Tibial artery (tissue), 4 donors: ENCODE data around the gene TLE2.
"Not testable (repeated sequence)": the region's sequence is repeated elsewhere in the genome, so short reads cannot be mapped to it uniquely, and the experiment has no call there.

Experiments used
- DNase-seq, 2 donors: peaks; one replicate each; pipeline ENCODE4 v3.0.0-alpha.2; 2019
- H3K27ac ChIP-seq, 2 donors: fragments of 200-600 bp; sonication (generic) in 1 of 2; 1 replicate in 1 of 2; 2 replicates in 1 of 2; pipeline ENCODE4 v1.5.1; 2018 to 2019; ENCODE audit warnings: mild to moderate bottlenecking in 1 of 2
- H3K27me3 ChIP-seq, 2 donors: fragments of 200-600 bp; sonication (generic) in 1 of 2; one replicate each; pipeline versions ENCODE4 v1.5.1 to v1.6.0; 2016 to 2019
- H3K36me3 ChIP-seq, 3 donors: fragments of 200-600 bp; sonication (generic) in 2 of 3; one replicate each; pipeline ENCODE4 v1.5.1; 2016 to 2019; ENCODE audit warnings: mild to moderate bottlenecking in 2 of 3
- H3K4me1 ChIP-seq, 4 donors: fragments of 200-600 bp; sonication (generic) in 2 of 4; 1 replicate in 3 of 4; 2 replicates in 1 of 4; pipeline ENCODE4 v1.5.1; 2016 to 2019
- H3K4me3 ChIP-seq, 2 donors: fragments of 200-600 bp; sonication (generic) in 1 of 2; 1 replicate in 1 of 2; 2 replicates in 1 of 2; pipeline ENCODE4 v1.5.1; 2018 to 2019; ENCODE audit warnings: mild to moderate bottlenecking in 2 of 2
- H3K9me3 ChIP-seq, 3 donors: fragments of 200-600 bp; sonication (generic) in 1 of 3; one replicate each; pipeline ENCODE4 v1.5.1; 2016 to 2019
- CTCF ChIP-seq, 2 experiments: fragments of 200-600 bp in 1 of 2; fragments of 450-650 bp in 1 of 2; IDR thresholded peaks; one replicate each; pipeline ENCODE4 v1.5.1; 2017 to 2019; ENCODE audit warnings: antibody characterized with exemption in 2 of 2, mild to moderate bottlenecking in 1 of 2, moderate library complexity in 1 of 2
- intact Hi-C: fragments of 100-400 bp; cut with DNase I; formaldehyde crosslinking; loops from one replicate; pipeline ENCODE4 v1.15.0; 2023; ENCODE audit warnings: low total_unique reads

TLE2 gene

GRCh38 chr19:3015126-3016057 lies 13.7 kb downstream of the TLE2 start:
- H3K36me3 ChIP-seq = peaks cover 0 to 51% (median 4%) of the 10 kb centered on the region in 3 donors
- no peak overlapping the region for H3K27ac ChIP-seq
- DNase-seq = no peak
- peaks cover 0 to 18% of the 10 kb centered on the region in 2 donors for H3K27me3 ChIP-seq
- H3K4me3 ChIP-seq = no peak overlapping the region
- intact Hi-C loops = no loop called here
- TF ChIP-seq CTCF (IDR thresholded peaks at IDR 0.05) = no peak
- no peaks in the 10 kb centered on the region for H3K9me3 ChIP-seq
- H3K4me1 ChIP-seq = no peaks in the 10 kb centered on the region

- Histone ChIP-seq H3K27me3 (peaks cover 0 to 10% of the 10 kb centered on the region in 2 donors), H3K36me3 (peaks cover 0 to 52% (median 2%) of the 10 kb centered on the region in 3 donors), H3K4me1 (no peaks in the 10 kb centered on the region), H3K4me3 (no peak overlapping the region), H3K9me3 (no peaks in the 10 kb centered on the region), H3K27ac (no peak overlapping the region)
- no peak for DNase-seq
- intact Hi-C loops = no loop called here
- no peak for TF ChIP-seq CTCF (IDR thresholded peaks at IDR 0.05)
These were observed 14.9 kb downstream of the TLE2 start for GRCh38 chr19:3014135-3014534.

- no peak overlapping the region for H3K27ac ChIP-seq
- DNase-seq = no peak
- TF ChIP-seq CTCF (IDR thresholded peaks at IDR 0.05) = no peak
- H3K4me1 ChIP-seq = no peaks in the 10 kb centered on the region
- H3K27me3 ChIP-seq = peaks cover 0 to 8% of the 10 kb centered on the region in 2 donors
- intact Hi-C loops = no loop called here
- no peaks in the 10 kb centered on the region for H3K9me3 ChIP-seq
- H3K36me3 ChIP-seq = peaks cover 0 to 54% (median 0%) of the 10 kb centered on the region in 3 donors
- no peak overlapping the region for H3K4me3 ChIP-seq
These were observed 15.8 kb downstream of the TLE2 start for GRCh38 chr19:3013263-3013725.

GRCh38 chr19:3012621-3013262 lies 16.3 kb downstream of the TLE2 start:
- no peaks in the 10 kb centered on the region for H3K4me1 ChIP-seq
- TF ChIP-seq CTCF (IDR thresholded peaks at IDR 0.05) = no peak
- H3K27me3 ChIP-seq = peaks cover 0 to 8% of the 10 kb centered on the region in 2 donors
- intact Hi-C loops = no loop called here
- no peak overlapping the region for H3K27ac ChIP-seq
- no peaks in the 10 kb centered on the region for H3K9me3 ChIP-seq
- H3K4me3 ChIP-seq = no peak overlapping the region
- no peak for DNase-seq
- peaks cover 0 to 59% (median 0%) of the 10 kb centered on the region in 3 donors for H3K36me3 ChIP-seq

GRCh38 chr19:3012059-3012458 lies 17.0 kb downstream of the TLE2 start:
- H3K36me3 ChIP-seq = peaks cover 0 to 66% (median 0%) of the 10 kb centered on the region in 3 donors
- H3K27ac ChIP-seq, intact Hi-C loops, H3K27me3 ChIP-seq, H3K4me3 ChIP-seq, H3K9me3 ChIP-seq, H3K4me1 ChIP-seq, DNase-seq: not testable (repeated sequence)

- no peaks in the 10 kb centered on the region for H3K4me1 ChIP-seq
- H3K27me3 ChIP-seq = peaks cover 0 to 6% of the 10 kb centered on the region in 2 donors
- H3K27ac ChIP-seq = no peak overlapping the region
- H3K4me3 ChIP-seq = no peak overlapping the region
- TF ChIP-seq CTCF (IDR thresholded peaks at IDR 0.05) = no peak
- DNase-seq = no peak
- peaks cover 0 to 78% (median 0%) of the 10 kb centered on the region in 3 donors for H3K36me3 ChIP-seq
- intact Hi-C loops = no loop called here
- no peaks in the 10 kb centered on the region for H3K9me3 ChIP-seq
These were observed 18.2 kb downstream of the TLE2 start for GRCh38 chr19:3010871-3011270.
